SKM-1 treated with dmso at 0.1 percent for 144 hours (cell line): Measurements from ENCODE around the gene OBSCN.
"Not testable (repeated sequence)": the region's sequence is repeated elsewhere in the genome, so short reads cannot be mapped to it uniquely, and the experiment has no call there.

Experiments
- DNase-seq: peaks from one replicate; lab custom pipeline; 2025; ENCODE audit not compliant: unreplicated experiment; lab: John Stamatoyannopoulos, UW

OBSCN gene

GRCh38 chr1:228182296-228183030, 25.4 kb upstream of the OBSCN start:
- no peak for DNase-seq

- no peak for DNase-seq
These were observed 23.7 kb upstream of the OBSCN start for GRCh38 chr1:228184152-228184551.

DNA sequence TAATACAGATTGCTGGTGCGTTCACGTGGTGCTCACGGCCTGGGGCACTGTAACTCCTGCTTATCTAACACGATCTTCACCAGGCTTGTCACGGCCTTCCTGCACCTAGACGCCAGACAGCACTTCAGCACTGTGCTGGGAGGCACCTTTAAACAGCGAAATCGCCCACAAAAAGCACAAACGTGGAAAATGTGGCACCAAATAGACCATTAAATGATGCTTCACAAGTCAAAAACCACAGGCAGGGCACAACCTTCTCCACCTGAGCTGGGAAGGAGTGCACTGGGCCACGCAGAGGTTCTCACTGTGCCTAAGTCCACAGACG, 22.2 kb upstream of the OBSCN start:
- DNase-seq: no peak

- DNase-seq: not testable (repeated sequence)
These were observed 19.6 kb upstream of the OBSCN start for GRCh38 chr1:228188249-228188648.

DNA sequence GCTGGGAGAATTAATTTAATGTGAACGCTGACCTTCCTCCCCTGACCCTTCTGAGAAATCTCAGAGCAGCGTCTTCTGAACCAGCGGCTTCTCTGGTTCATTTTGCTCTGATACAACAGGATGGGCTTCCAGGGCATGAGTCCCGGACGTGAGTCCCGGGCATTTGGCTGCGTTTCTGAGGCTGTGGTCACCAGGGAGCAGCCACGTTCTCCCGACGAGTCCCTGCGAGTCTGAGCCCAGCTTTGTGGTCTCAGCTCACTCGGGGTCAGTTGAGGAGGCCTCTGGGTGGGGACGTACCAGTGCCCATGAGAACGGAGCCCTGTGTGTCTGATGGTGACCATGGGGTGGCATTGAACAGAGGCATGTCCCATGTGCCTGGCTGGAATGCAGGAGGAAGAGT, 17.7 kb upstream of the OBSCN start:
- DNase-seq: no peak

GRCh38 chr1:228190778-228191177, 17.1 kb upstream of the OBSCN start:
- no peak for DNase-seq

GRCh38 chr1:228194436-228194835, 13.4 kb upstream of the OBSCN start:
- no peak for DNase-seq

GRCh38 chr1:228194921-228195812, 12.7 kb upstream of the OBSCN start:
- no peak for DNase-seq

DNA sequence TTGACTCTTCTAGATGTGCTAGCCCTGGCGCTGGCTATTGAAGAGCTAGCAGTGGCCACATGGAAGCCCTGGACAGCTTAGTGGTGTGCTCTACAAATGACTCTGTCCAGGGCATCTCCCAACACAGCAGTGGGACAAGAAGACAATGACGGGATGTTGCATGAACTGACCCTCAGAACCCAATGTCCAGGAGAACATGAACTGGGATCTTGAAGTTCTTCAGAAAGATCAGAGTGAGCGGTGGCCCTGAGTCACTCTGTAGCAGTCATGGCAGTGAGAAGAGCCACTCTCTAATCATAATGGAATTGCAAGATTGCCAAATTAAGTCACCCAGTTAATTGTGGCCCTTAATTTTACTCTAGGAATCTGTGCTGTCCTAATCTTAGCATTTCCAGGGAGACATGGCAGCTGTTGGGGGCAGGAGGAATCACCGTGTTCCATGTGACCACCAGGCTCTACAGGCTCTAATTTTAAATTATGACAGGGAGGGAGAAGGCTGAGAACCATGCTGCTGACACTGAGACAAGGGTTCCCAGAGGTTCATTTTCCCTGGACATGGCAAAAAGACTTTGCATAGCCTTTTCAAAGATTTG, 10.2 kb upstream of the OBSCN start:
- no peak for DNase-seq

- peak; percentile 7 for DNase-seq
These were observed 8.8 kb upstream of the OBSCN start for GRCh38 chr1:228198977-228199590.

GRCh38 chr1:228204958-228205357, 2.9 kb upstream of the OBSCN start:
- no peak for DNase-seq

DNA sequence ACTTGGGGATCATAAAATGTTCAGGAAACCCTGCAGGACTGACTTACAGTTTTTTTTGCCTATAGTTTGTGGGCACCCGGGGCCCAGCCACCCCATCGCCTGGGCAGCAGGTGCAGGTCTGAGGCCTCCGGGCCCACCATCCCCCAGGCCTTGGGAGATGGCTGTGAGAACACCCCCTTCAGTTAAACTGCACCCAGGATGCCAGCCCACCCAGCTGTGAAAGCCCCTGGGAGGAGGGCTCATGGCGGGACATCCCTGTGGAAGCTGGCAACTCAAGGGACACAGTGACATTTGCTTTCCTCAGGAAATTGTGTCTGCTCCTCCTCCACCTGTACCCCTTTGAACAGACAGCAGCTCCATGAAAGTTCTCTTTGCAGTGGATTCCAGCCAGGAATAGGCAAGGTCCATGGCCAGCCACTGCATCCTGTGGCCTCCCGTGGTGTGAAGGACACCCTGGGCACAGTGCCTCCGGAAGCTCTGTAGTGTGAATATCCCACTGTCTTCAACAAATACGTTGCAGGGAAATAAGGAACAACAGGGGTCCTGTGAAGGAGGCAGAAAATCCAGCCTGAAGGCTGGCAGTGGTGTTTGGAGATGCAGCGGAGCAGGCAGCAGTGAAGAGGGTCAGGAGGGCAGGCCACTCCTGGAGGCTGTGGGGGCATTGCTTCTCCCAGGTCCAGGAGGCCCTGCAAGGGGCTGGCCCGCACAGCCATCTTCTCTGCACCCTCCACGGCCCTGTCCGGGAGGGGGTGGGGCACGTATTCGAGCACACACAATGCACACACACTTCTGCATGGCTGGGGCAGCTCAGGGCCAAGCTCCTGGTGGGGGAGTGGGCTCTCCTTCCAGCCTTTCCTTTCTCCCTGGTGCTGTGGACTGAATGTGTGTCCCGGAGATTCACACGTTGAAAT, 2.1 kb upstream of the OBSCN start:
- DNase-seq: no peak

GRCh38 chr1:228206582-228207351, 1.1 kb upstream of the OBSCN start:
- DNase-seq: no peak

DNA sequence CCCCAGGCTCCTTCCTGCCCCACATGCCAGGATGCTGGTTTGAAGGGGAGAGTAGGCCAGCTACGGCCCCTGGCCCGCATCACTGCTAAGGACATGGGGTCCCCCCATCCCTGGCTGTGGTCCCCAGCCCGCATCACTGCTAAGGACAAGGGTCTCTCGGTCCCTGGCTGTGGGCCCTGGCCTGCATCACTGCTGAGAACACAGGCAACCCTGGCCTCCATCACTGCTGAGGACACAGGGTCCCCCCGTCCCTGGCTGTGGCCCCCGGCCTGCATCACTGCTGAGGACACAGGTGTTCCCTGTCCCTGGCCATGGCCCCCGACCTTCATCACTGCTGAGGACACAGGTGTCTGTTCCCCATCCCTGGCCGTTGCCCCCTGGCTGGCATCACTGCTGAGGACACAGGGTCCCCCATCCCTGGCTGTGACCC, 448 bp upstream of the OBSCN start:
- DNase-seq: no peak

DNA sequence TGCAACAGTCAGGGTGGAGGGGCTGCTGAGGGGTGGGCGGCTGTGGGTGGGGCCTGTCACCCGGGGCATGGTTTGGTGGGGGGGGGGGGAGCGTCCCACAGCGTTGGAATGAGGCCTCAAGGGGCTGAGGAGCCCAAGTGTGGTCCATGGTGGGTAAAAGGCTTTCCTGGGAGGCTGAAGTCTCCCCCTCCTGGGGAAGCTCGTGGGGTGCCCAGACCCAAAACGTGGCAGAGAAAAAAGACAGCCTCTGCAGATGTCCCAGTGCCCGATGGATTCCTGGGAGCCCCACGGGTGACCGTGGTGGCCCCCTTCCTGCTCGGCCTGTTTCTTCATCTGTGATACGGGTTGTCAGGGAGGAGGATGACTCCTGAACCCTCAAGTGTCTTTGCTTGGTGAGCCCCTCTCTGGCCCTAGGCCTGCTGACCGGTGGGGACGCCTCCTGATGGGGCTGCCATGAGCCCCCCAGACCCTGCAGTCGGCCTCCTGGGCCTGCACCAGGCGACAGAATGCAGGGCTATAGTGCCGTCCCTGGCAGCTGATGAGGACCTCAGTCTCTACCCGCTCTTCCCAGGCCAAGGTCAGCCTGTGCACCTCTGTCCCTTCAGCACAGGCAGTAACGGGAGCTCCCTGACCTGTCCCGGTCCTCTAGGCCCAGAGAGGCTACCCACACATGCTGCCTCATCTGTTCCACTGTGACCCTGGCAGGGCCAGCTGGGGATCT, 1.1 kb downstream of the OBSCN start:
- DNase-seq: no peak

DNA sequence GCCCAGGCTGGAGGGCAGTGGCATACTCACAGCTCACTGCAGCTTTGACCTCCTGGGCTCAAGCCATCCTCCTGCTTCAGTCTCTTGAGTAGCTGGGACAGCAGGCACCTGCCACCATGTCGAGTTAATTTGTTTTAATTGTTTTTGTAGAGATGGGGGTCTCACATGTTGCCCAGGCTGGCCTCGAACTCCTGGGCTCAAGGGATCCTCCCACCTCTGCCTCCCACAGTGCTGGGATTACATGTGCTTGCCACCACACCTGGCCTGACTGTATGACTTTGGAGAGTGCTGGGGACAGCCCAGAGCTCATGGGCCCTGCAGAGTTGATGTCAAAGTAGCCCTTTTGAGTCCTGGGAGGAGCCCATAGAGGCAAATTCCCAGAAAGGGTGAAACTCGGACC, 1.8 kb downstream of the OBSCN start:
- no peak for DNase-seq

GRCh38 chr1:228210076-228210651, 2.3 kb downstream of the OBSCN start:
- no peak for DNase-seq

GRCh38 chr1:228210712-228211530, 3.1 kb downstream of the OBSCN start:
- DNase-seq: no peak
